Renal cortex interstitium (tissue), 11 donors: Measurements from ENCODE around the gene SNF8. TPM values are rescaled to one million over a fixed set of nuclear protein-coding genes. Genes with fewer than 3 reads are reported as not detected.
"Not testable (repeated sequence)": the region's sequence is repeated elsewhere in the genome, so short reads cannot be mapped to it uniquely, and the experiment has no call there.

Experiments
- DNase-seq, 11 donors: peaks; one replicate each; pipeline ENCODE4 v3.0.0-alpha.2; 2013; ENCODE audit warnings: low read depth in 9 of 11, low spot score in 4 of 11; ENCODE audit errors: extremely low read depth in 1 of 11
- polyA plus RNA-seq, 3 donors: library from polyadenylated mRNA; unstranded; fragments of 120-200 nt; gene quantifications; one replicate each; pipeline ENCODE4 v1.2.1, GENCODE V29; 2013; ENCODE audit not compliant: insufficient read length in 3 of 3

Gene SNF8
- polyA plus RNA-seq, 3 donors = 103 to 112 (median 108) TPM

DNA sequence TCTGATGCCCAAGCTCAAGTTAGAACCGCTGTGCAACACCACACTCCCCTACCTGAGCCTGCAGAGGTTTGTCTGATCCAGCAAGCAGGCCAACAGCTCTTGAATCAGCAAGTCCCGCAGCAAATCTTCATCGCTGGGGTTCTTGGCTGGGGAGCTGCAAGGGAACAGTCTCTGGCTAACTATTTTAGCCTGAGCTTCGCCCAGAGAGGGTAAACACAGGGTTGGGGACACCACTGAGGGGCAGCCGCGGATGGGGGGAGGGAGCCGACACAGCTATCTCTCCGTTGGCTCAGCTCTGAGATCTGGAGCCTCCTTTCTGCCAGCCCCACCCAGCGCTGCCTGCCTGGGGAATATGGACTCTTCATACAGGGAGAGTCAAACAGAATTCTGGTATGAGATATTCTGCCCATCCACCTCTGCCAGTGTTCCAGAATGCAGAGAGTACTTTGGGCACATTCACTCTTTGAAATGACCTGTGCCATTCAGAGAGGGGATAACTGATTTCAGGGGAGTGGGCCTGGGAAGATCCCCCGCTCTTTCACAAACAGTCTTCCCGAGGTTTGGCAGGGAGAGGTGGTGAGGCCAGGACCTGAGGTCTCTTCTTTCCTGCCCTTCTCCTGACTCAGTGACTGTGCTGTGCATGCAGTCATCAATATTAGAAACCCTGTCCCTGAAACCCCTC, 16.3 kb upstream of the SNF8 start:
- no peak for DNase-seq

DNA sequence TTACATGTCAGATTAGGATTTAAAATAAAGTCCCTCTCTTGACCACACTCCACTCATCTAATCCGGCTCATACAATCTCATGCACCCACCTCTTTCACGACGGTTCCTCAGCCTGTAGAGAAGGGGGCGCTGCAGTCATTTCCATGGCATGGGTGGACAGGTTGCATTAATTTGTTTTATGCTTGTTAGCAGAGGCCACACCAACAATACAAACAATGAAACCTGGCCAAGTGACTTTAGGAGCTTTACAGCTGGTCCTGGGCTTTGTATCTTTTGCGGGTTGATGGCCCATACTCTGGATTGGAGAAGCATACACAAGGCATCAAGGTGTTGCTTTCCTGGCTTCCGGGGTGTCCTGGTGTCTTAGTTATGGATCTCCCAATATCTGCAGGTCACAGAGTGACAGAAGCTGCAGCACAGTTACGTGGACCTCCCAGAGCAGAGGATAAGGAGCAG, 9.7 kb upstream of the SNF8 start:
- no peak for DNase-seq

DNA sequence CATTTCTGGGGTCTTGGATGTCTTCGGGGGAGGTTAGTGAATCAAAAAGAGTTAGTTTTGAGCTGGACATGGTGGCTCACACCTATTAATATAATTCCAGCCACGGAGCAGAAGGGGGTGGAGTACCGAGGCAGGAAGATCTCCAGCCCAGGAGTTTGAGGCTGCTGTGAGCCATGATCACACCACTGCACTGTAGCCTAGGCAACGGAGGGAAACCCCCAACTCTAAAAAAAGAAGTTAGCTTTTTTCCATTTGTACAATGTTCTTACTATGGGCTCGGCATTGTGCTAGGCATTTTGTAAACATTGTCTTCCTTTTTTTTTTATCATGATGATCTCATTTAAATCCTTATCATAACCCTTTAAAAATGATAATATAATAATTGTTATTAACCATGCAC, 8.3 kb upstream of the SNF8 start:
- DNase-seq = no peak

DNA sequence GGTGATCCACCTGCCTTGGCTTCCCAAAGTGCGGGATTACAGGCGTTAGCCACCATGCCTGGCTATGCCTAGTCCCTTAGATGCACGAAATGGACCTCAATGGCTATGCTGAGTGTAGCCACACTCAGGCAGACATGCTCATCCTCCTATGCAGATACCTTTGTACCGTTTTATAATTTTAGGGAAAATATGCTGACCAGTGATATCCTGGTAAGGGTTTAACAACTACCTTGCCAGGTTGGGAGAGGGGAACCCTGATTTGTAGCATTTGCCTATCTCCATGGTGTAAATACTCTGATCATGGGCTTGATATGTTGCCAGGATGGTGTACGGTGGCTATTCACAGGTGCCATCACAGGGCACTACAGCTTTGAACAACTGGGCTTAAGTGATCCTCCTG, 6.9 kb upstream of the SNF8 start:
- DNase-seq = no peak

DNA sequence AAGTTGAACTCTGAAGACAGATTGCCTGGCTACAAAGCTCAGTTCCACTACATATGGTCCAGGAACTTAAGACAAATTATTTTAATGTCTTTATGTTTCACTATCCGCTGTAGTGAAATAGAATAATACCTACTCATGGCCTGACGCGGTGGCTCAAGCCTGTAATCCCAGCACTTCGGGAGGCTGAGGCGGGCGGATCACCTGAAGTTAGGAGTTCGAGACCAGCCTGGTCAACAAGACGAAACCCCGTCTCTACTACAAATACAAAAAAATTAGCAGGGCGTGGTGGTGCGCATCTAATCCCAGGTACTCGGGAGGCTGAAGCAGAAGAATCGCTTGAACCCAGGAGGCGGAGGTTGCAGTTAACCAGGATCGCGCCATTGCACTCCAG, 614 bp upstream of the SNF8 start:
- not testable (repeated sequence) for DNase-seq

DNA sequence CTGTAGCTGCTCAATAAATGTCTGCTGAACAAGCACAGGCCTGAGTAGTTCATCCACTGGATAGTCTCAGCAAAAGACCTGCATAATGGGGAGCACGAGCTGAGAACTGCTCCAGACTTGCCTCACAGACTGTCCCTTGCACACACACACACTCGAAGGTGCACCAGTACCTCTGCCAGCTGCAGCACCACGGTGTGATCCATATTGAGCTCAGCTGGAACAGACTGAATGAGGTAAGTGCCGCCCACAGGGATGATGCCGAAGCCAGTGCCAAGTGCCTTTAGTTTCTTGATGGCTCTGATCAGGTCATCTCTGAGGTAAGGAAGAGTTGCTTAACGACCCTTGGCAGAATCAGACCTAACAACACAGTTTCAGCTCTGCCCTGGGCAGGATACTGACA, 11.6 kb downstream of the SNF8 start:
- DNase-seq = no peak

DNA sequence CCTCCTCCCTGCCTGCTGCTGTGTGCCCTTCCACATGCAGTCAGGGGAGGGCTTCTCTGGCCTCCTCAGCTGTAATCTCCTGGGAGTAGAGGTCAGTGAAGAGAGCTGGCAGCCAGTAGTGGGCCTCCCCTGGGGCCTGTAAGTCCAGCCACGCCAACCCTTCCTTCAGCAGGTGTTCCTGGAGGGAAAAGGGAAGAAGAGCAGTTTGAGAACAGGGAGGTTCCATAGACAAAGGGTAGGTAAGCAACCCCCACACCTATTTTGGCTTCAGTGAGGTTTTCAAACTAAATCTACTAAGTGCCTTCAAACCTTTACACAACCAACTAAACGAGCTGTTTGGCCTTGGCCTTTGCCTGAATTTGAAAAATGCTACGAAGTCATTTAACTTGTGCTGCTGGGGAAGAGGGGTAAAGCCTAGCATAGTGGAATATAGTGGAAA, 14.2 kb downstream of the SNF8 start:
- DNase-seq = no peak

DNA sequence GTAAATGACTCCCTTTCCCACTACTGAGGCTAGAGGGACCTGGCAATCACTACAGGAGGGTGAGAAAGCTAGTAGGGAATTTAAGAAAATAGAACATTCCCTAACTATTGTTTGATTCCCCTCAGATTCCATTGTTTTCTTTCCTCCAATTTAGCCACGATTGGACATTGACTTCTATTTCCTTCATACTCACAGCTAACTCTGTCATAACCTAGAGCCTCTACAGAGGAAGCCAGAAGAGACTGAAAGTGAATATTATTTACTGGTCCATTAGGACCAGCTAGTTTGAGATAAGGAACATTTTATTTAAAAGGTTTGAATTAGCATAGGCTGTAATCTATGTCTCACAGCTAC, 14.9 kb downstream of the SNF8 start:
- no peak for DNase-seq

DNA sequence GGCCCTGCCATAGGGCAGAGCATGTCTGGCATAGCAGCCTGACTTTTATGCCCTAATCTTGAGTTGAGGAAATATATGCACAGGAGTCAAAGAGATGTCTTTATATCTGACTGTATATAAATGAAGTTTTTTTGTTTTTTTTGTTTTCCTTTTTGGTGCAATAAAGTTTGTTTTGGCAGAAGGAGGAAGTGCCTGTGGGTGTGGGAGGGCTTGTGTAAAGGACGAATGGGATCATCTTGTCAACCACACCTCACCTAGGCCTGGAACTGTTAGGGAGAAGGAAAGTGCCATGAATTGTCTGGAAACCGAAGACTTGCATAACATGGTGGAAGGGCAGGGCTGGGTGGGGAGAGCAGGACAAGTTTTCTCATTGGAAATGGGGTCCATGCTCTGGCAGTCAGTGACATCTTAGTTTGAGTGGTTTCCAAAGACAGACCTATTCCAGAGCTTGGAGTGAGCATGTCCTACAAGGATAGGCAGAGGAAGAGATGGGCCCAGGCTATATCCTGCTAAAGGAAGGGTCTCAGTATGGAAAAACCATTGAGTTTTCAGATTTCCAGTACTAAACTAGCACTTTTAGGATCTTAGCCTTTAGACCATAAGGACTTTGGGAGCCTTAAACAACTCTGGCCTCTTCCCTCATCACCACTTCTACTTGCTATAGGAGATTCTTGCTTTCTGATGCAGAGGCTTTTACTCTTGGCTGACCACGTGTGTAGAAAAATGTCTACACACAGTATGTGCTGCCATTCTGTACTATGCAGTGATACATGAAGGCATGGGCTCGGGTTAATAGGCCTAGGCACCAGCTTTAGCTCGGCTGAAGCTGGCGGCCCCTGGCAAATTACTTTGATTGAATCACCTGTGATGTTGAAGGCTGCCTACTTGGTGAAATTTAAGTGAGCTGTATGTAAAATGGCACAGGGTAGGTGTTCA, 15.5 kb downstream of the SNF8 start:
- DNase-seq = no peak

DNA sequence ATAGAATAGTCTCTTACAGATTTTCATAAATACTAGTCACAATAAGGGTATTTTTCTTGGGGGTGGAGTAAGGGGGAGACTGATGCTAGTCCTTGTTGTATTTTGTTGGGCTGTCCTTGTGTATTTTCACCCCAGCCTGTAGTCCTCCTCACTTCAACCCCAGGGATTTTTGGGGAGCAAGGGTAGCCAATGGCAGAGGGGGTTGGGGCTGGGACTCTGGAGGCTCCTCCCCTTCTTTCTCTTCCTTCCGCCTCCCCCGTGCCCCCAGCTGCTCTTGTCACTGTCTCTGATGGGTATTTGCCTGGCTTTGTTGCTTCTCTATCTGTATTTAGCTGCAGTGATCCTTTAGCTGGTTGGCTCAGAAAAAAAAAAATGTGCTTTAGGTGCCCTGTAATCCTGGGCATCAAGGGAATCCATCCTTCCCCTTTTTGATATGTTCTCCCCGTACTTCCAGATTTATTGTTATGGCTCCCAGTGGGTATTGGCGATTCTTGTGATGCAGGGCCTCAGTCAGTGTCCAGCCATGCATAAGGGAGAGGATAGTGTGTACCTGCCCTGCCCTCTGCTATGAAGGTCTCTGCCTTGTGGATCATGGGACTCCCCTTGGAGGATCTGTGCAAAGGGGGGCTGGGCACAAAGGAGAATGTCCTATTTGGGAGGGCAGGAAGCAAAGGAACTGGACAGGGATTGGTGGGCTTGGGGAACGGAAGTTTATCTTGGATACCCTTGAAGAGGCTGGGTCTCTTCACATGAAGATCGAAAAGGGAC, 16.5 kb downstream of the SNF8 start:
- no peak for DNase-seq

DNA sequence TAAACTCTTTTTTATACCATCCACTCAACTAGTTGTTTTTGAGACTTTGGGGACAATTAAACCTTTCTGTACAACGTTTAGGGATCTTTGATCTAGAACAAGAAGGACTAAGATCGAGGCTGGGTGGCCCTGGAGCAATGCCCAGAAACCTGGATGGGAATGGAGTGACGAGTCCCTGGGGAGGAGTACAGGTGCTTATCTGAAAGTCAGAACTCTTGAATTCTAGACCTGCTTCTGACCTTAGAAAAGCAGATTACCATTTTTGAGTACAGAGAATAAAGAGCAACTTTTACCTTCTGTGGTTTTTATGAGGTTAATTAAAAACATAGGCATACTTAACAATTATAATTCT, 18.7 kb downstream of the SNF8 start:
- no peak for DNase-seq

DNA sequence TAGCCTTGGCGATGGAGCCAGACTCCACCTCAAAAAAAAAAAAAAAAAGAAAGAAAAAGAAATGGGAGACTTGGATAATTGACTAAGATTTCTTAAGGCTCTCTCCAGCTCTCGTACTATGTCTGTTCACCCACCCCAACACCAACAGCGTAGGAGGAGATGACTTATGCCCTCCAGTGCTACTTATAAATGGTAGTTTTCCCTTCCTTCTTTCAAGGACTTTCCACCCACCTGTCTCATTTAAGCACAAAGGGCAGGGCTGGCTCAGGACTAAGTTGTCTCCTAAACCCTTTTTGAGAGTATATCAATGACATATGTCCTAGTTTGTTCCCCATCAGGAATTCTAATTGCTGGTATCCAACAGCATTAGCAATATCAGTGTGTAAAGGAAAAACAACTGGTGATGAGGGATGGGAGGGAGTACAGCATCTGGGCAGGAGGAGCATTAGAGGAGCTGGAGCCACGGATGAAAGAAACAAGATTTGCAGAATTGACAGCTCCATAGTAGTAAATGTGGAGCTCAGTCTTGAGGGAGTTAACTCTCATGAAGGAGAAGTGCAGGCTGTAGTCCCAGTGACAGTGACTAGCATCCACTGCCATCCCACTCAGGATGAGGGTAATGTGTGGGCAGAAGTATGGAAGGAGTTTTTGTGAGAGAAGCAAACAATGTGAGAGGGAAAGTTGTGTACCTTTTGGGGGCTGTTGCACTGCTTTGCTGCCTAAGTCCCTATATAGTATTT, 19.2 kb downstream of the SNF8 start:
- DNase-seq = no peak

DNA sequence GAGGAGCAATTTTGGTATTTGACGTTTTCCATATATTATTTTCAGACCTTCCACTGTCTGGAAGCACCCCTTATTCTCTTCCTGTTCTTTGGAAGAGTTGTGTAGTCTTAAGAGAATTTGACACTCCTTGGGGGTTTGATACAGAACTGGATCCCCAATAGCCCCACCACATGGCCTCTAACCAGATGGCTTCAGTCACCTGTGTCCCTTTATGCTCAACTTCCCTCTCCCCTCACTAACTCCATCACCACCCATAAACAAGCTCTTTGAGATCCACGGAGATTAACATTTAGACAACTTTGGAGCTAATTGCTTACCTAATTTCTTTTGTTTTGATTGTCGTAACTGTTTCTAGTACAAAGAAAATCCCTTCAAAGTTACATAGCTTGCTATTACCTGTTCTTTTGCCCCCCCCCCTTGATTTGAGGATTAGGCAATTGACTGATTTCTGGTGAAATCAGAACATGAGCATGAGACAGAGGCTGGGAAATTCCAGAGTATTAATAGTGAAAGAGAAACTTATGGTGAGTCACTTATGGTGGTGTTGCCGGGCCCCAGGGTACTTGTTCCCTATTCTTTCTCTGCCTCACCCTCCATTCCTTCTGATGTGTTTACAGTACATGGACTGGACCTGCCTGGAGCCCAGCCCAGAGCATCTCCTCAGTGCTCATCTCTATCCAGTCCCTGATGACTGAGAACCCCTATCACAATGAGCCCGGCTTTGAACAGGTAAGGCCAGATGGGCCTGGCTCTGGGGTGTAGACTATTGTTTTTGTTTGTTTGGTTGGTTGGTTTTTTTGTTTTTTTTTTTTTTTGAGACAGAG, 29.0 kb downstream of the SNF8 start:
- no peak for DNase-seq

DNA sequence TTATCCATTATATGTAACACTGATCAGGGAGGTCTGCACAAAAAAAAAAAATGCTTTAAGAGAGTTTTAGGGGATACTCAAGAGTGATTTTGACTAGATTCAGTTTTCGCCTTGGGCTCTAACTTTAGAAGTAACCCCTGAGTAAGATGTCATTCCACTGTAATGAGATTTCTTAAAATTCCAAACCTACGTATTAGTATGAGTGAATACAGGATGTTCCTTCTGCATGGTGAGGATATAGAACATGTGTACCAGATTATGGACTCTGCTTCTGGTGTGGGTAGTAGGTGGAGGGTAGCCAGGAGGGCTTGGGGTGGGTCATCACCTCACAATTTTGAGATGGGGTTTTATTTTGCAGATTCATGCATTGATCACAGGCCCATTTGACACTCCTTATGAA, 32.2 kb downstream of the SNF8 start:
- DNase-seq = no peak

DNA sequence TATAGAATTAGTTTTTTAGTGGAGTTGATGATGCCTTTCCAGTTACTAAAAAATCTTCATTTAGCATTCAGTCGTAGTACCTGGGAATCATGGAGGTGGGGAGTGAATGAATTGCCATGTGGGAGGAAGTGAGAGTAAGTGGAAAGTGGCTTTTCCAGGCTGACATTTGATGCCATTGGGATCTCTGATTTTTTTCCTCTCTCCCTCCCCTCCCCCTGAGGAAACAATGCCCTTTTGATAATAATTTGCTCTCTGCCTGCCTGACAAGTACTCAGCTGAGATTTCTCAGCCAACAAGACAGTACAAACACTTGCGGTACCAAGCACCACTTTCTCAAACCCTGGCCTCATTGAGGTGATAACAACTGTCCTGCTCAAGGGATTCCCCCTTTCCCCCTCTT, 34.3 kb downstream of the SNF8 start:
- DNase-seq = no peak

DNA sequence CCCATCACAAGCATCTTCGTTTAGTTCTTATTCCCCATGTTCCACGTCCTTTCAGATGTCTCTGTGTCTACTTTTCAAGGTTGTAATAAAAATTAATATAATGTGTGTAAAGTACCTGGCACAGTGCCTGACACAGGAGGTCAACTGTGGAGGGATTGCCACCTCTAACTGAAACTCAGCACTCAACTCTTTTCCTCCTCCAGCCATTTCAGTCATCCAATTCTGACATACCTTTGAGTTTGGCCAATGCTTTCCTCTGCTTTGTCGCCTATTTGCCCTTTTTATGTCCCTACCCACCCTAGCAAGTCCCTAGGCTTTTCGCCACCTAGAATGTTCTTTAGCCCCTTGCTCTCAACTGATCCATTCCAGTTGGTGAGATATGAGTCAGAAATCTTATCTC, 34.9 kb downstream of the SNF8 start:
- DNase-seq = no peak

DNA sequence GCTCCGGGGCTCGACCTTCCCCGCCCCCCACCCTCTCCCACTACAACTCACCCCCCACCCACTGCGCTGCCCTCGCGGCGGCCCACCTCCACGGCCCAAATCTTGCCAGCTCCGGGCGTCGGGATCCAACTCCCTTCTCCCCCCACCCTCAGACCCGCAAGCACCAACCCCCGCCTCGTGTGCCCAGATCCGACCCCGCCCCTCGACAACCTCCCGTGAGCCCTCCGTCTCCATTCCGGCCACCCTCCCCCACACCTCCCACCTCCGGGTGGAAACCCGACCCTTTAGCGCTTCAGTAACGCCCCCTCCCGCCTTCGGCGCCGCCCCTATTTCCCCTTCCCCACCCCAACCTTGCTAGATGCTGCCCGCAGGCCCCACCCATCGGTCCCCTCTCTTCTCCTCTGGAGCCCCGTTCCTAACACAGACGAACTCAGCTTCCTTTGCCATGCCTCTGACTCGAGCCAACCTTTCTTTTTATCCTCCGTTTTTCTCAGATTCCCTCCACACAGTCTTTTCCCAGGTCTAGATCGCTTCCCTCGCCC, 35.7 kb downstream of the SNF8 start:
- DNase-seq = peak in 10 of 11 donors; percentile 81 to 91 (median 87)
